GM18907 (cell line): ENCODE results near the gene KRTAP25-1.

Source experiments
- ATAC-seq: cut with Tn5 transposase; IDR thresholded peaks from one replicate; pipeline ENCODE4 v1.9.1; 2021; ENCODE audit warnings: mild to moderate bottlenecking, moderate library complexity; ENCODE audit not compliant: unreplicated experiment

The KRTAP25-1 gene

GRCh38 chr21:30249936-30250335 is 39.4 kb downstream of the KRTAP25-1 start:
- no peak for ATAC-seq

GRCh38 chr21:30248844-30249243 is 40.5 kb downstream of the KRTAP25-1 start:
- ATAC-seq = no peak

GRCh38 chr21:30245061-30245460 is 44.3 kb downstream of the KRTAP25-1 start:
- ATAC-seq = no peak

GRCh38 chr21:30243691-30244090 is 45.6 kb downstream of the KRTAP25-1 start:
- ATAC-seq = no peak

- ATAC-seq = no peak
Observed at GRCh38 chr21:30240661-30241060, 48.7 kb downstream of the KRTAP25-1 start.
